K562 (cell line): Measurements from ENCODE around the gene MIEN1. TPM values are rescaled to one million over a fixed set of nuclear protein-coding genes. Genes with fewer than 3 reads are reported as not detected.
"Not testable (repeated sequence)": the region's sequence is repeated elsewhere in the genome, so short reads cannot be mapped to it uniquely, and the experiment has no call there.

Source experiments
- ATAC-seq: fragments of 200-7000 bp; cut with Tn5 transposase; 3 replicates; pipeline ENCODE4 v1.9.1; 2020; ENCODE audit warnings: moderate library complexity
- BruUV-seq: library from RNA; stranded (reverse); fragments of 400-500 nt; replicated peaks from 2 replicates; lab custom pipeline; 2021; lab: Mats Ljungman, UMichigan
- CTCF ChIA-PET: fragments of 300-600 bp; formaldehyde crosslinking; extraction: SDS; loops from one replicate; lab custom pipeline; 2021; ENCODE audit warnings: low intra/inter-chr PET ratio; lab: Yijun Ruan, JAX
- POLR2A ChIA-PET: fragments of 300-600, 350-650 bp; sonication (Branson Sonifier 250); formaldehyde crosslinking; extraction: SDS; loops from one replicate; lab custom pipeline; 2021; ENCODE audit warnings: antibody characterized with exemption, inconsistent platforms; lab: Yijun Ruan, JAX
- DNase-seq, 4 experiments: peaks; one replicate each; pipeline versions ENCODE4 v3.0.0 to v3.0.0-alpha.2; 2011 to 2018; ENCODE audit warnings: low spot score in 3 of 4, mixed read lengths in 3 of 4; ENCODE audit errors: extremely low read depth in 1 of 4
- FAIRE-seq: peaks from 2 replicates; lab custom pipeline; 2011; peaks lifted over from hg19 to GRCh38; lab: Jason Lieb, UNC
- H2AFZ ChIP-seq: 2 replicates; pipeline ENCODE4 v1.6.0; 2011; ENCODE audit warnings: low read depth, low read length, control low read depth, inconsistent platforms
- H3K27ac ChIP-seq: fragments of 200-600 bp; 3 replicates; pipeline ENCODE4 v1.8.0; 2011; ENCODE audit warnings: low read depth, mild to moderate bottlenecking, control low read depth, inconsistent platforms, low read length, moderate library complexity, mixed read lengths; ENCODE audit errors: extremely low read depth
- H3K27me3 ChIP-seq, 2 experiments: fragments of 300-600 bp in 1 of 2; 2 replicates in 1 of 2; 3 replicates in 1 of 2; pipeline versions ENCODE4 v1.6.0 to v1.8.0; 2011; ENCODE audit warnings: inconsistent platforms in 2 of 2, low read length in 2 of 2, mild to moderate bottlenecking in 1 of 2, mixed read lengths in 1 of 2, moderate library complexity in 1 of 2; ENCODE audit not compliant: control insufficient read depth in 2 of 2, insufficient read depth in 2 of 2
- H3K36me3 ChIP-seq: fragments of 300-600 bp; 3 replicates; pipeline ENCODE4 v1.8.0; 2011; ENCODE audit warnings: mild to moderate bottlenecking, low read length, inconsistent platforms; ENCODE audit not compliant: control insufficient read depth, insufficient read depth
- H3K4me1 ChIP-seq, 2 experiments: fragments of 200-600 bp in 1 of 2; replicated peaks in 1 of 2; 2 replicates in 1 of 2; 3 replicates in 1 of 2; pipeline versions ENCODE4 v1.5.1 to v1.8.0; 2011; ENCODE audit warnings: inconsistent platforms in 2 of 2, low read length in 2 of 2, mild to moderate bottlenecking in 1 of 2, mixed read lengths in 1 of 2, moderate library complexity in 1 of 2; ENCODE audit not compliant: control insufficient read depth in 2 of 2, insufficient read depth in 2 of 2
- H3K4me2 ChIP-seq: 2 replicates; pipeline ENCODE4 v1.6.1; 2011; ENCODE audit warnings: low read length, control low read depth, inconsistent platforms, mixed read lengths; ENCODE audit not compliant: insufficient read depth
- H3K4me3 ChIP-seq: fragments of 200-600 bp; sonication (generic), shearing (Covaris generic); 2 replicates; pipeline ENCODE4 v1.5.1; 2016; ENCODE audit warnings: control low read depth, inconsistent platforms
- H3K79me2 ChIP-seq: fragments of 200-600 bp; 3 replicates; pipeline ENCODE4 v1.8.0; 2011; ENCODE audit warnings: low read length, inconsistent platforms; ENCODE audit not compliant: control insufficient read depth, insufficient read depth
- H3K9ac ChIP-seq, 2 experiments: 2 replicates each; pipeline versions ENCODE4 v1.6.0 to v1.6.1; 2011; ENCODE audit warnings: low read depth in 2 of 2, low read length in 2 of 2, control low read depth in 1 of 2, inconsistent platforms in 1 of 2, mild to moderate bottlenecking in 1 of 2, mixed read lengths in 1 of 2; ENCODE audit not compliant: insufficient read depth in 1 of 2
- H3K9me1 ChIP-seq: one replicate; pipeline ENCODE4 v1.6.0; 2011; ENCODE audit warnings: inconsistent platforms, mild to moderate bottlenecking, low read length, moderate library complexity; ENCODE audit not compliant: control insufficient read depth, insufficient read depth
- H3K9me3 ChIP-seq: replicated peaks from 2 replicates; pipeline ENCODE4 v1.5.1; 2011; ENCODE audit warnings: low read depth, low read length, inconsistent platforms; ENCODE audit not compliant: control insufficient read depth, insufficient read depth
- H4K20me1 ChIP-seq: replicated peaks from 2 replicates; pipeline ENCODE4 v1.6.1; 2011; ENCODE audit warnings: low read length, inconsistent platforms, mixed read lengths; ENCODE audit not compliant: control insufficient read depth, insufficient read depth
- ERF ChIP-seq: fragments of 450-650 bp; formaldehyde crosslinking; IDR thresholded peaks from 2 replicates; pipeline ENCODE4 v1.4.0; 2020; ENCODE audit warnings: mild to moderate bottlenecking, mixed read lengths
- FOXA3 ChIP-seq, 2 experiments: fragments of 450-650 bp in 1 of 2; sonication (generic) in 1 of 2; formaldehyde crosslinking; IDR thresholded peaks in 1 of 2; conservative IDR thresholded peaks in 1 of 2; 2 replicates each; pipeline versions ENCODE4 v1.4.0 to v1.8.0; 2020 to 2022; ENCODE audit warnings: mild to moderate bottlenecking in 2 of 2, missing genetic modification reagents in 1 of 2
- VEZF1 ChIP-seq: fragments of 200-800 bp; sonication (Bioruptor generic); IDR thresholded peaks from 2 replicates; pipeline ENCODE4 v1.6.1; 2017; ENCODE audit warnings: missing genetic modification characterization, missing compliant biosample characterization
- WGBS: fragments of 100-300 bp; shearing (Covaris generic); methylation state at CpG from one replicate; pipeline ENCODE4 v1.1.6; 2016; ENCODE audit warnings: low coverage, mixed read lengths; ENCODE audit not compliant: insufficient coverage; ENCODE audit errors: missing lambda C conversion rate; 5-methylcytosine and 5-hydroxymethylcytosine counted together
- in situ Hi-C: fragments of 300-500 bp; cut with MboI; formaldehyde crosslinking; loops from 4 replicates; pipeline ENCODE4 v1.15.0; 2018; ENCODE audit warnings: inconsistent platforms, mixed read lengths
- intact Hi-C: fragments of 100-400 bp; cut with micrococcal nuclease; formaldehyde crosslinking; loops from 2 replicates; pipeline ENCODE4 v1.14.2; 2022
- polyA plus RNA-seq, 8 experiments: library from polyadenylated mRNA; depleted of rRNA in 4 of 8; stranded (reverse) in 5 of 8; unstranded in 3 of 8; fragments of >200 nt; fragmentation: Nextera tagmentation in 2 of 8; fragmentation: Illumina TruSeq in 1 of 8; extraction: Ambion mirVana in 2 of 8; extraction: Trizol in 1 of 8; gene quantifications; 2 replicates each; pipeline versions ENCODE4 v1.2.1 to v1.2.3, GENCODE V29; 2011 to 2014; ENCODE audit warnings: inconsistent platforms in 1 of 8, missing spikeins in 1 of 8
- total RNA-seq, 7 experiments: library from RNA; depleted of rRNA in 6 of 7; stranded (reverse); fragments of >200 nt in 6 of 7; fragmentation: Illumina TruSeq in 2 of 7; extraction: Trizol in 2 of 7; gene quantifications; 2 replicates each; pipeline versions ENCODE4 v1.2.1 to v1.2.3, GENCODE V29; 2011 to 2021; ENCODE audit warnings: low replicate concordance in 1 of 7

MIEN1 gene
- total and polyA plus RNA-seq, 9 of the 15 experiments (the other 6 are each of a cell fraction or from before 2014, with no cell fraction given), result 61.3 to 142 (median 78.9) TPM

DNA sequence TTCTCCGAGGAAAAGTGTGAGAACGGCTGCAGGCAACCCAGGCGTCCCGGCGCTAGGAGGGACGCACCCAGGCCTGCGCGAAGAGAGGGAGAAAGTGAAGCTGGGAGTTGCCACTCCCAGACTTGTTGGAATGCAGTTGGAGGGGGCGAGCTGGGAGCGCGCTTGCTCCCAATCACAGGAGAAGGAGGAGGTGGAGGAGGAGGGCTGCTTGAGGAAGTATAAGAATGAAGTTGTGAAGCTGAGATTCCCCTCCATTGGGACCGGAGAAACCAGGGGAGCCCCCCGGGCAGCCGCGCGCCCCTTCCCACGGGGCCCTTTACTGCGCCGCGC lies 30.5 kb downstream of the MIEN1 start, which contains the start of gene ERBB2:
Gene ERBB2, plus strand, starts transcription at position 247 of the 330 bp plus-strand sequence. CDS start 175 bp downstream, outside the sequence.
- ATAC-seq, result no peak
- TF ChIP-seq FOXA3 (CRISPR knock-in tag; conservative IDR thresholded peaks at IDR 0.05 in 1 of 2, IDR thresholded peaks at IDR 0.05 in 1 of 2) (no peak), ERF (CRISPR knock-in tag) (no peak), VEZF1 (CRISPR knock-in tag) (no peak)
- Histone ChIP-seq H4K20me1 (no peaks in the 10 kb centered on the region), H3K79me2 (no peaks in the 10 kb centered on the region), H3K4me1 (peaks cover 0 to 16% of the 10 kb centered on the region in 2 experiments; a peak in 3 of 5 replicates), H3K9me1 (no peaks in the 10 kb centered on the region), H3K9me3 (no peaks in the 10 kb centered on the region), H3K36me3 (no peaks in the 10 kb centered on the region; the same call in 2 of the 3 replicates), H3K27me3 (no peaks in the 10 kb centered on the region; a peak in 1 of 5 replicates), H3K27ac (no peak within 1 kb of the TSS), H2AFZ (no peak within 1 kb of the TSS), H3K9ac (no peak within 1 kb of the TSS), H3K4me2 (no peak within 1 kb of the TSS), H3K4me3 (no peak within 1 kb of the TSS)
- ChIA-PET CTCF (no interaction called here), POLR2A (interaction anchor here (0.7 to 1.5 kb wide), 3 partner anchors 25 to 81 kb away, joined by 3 to 7 read pairs (median 6); no protein-coding TSS in a partner anchor)
- 32% methylated on average over 3 of the region's 20 CpGs for WGBS
- DNase-seq, result no peak
- no peak for FAIRE-seq
- BruUV-seq, result no TSS peak
- intact Hi-C loops (no loop called here), in situ Hi-C loops (no loop called here)

DNA sequence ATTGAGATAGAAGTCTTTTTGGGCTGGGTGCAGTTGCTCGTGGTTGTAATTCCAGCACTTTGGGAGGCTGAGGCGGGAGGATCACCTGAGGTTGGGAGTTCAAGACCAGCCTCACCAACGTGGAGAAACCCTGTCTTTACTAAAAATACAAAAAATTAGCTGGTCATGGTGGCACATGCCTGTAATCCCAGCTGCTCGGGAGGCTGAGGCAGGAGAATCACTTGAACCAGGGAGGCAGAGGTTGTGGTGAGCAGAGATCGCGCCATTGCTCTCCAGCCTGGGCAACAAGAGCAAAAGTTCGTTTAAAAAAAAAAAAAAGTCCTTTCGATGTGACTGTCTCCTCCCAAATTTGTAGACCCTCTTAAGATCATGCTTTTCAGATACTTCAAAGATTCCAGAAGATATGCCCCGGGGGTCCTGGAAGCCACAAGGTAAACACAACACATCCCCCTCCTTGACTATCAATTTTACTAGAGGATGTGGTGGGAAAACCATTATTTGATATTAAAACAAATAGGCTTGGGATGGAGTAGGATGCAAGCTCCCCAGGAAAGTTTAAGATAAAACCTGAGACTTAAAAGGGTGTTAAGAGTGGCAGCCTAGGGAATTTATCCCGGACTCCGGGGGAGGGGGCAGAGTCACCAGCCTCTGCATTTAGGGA lies 31.0 kb downstream of the MIEN1 start:
- DNase-seq, in situ Hi-C loops, H3K27me3 ChIP-seq, H3K9me3 ChIP-seq, H3K27ac ChIP-seq, H3K4me2 ChIP-seq, FAIRE-seq, ATAC-seq, H3K79me2 ChIP-seq, H4K20me1 ChIP-seq, H3K36me3 ChIP-seq, CTCF ChIA-PET, BruUV-seq, H3K9ac ChIP-seq, intact Hi-C loops, H3K4me3 ChIP-seq, H3K9me1 ChIP-seq, H2AFZ ChIP-seq: not testable (repeated sequence)
- peaks cover 0 to 16% of the 10 kb centered on the region in 2 experiments; a peak in 2 of 5 replicates for H3K4me1 ChIP-seq
- POLR2A ChIA-PET, result interaction anchor here (1.1 to 1.5 kb wide), 2 partner anchors 26 to 81 kb away, joined by 6 to 7 read pairs; no protein-coding TSS in a partner anchor
- WGBS, result 28% methylated on average over 11 of the region's 11 CpGs
